HEK293 (cell line): ENCODE results near the gene ANKRD60.
A peak's percentile ranks its signal among the peaks of the same experiment; 100 is the strongest.

Experiments
- CTCF ChIA-PET: fragments of 350-600 bp; formaldehyde crosslinking; extraction: SDS; loops from one replicate; lab custom pipeline; 2021; ENCODE audit warnings: antibody characterized with exemption; lab: Yijun Ruan, JAX
- POLR2A ChIA-PET: fragments of 300-600 bp; formaldehyde crosslinking; extraction: SDS; loops from one replicate; lab custom pipeline; 2020; ENCODE audit warnings: antibody characterized with exemption, inconsistent platforms; lab: Yijun Ruan, JAX
- H3K27ac ChIP-seq: fragments of 200-500 bp; sonication (Bioruptor generic); 2 replicates; pipeline ENCODE4 v1.5.1; 2014; ENCODE audit warnings: low read depth, low read length, control low read depth, inconsistent platforms; ENCODE audit errors: extremely low read depth
- H3K36me3 ChIP-seq, 2 experiments: fragments of 200-500 bp in 1 of 2; sonication (Bioruptor generic) in 1 of 2; 1 replicate in 1 of 2; 2 replicates in 1 of 2; pipeline ENCODE4 v1.5.1; 2014 to 2017; ENCODE audit warnings: inconsistent platforms in 2 of 2, low read length in 2 of 2; ENCODE audit not compliant: control insufficient read depth in 2 of 2, insufficient read depth in 1 of 2
- H3K4me1 ChIP-seq: fragments of 200-500 bp; sonication (Bioruptor generic); 2 replicates; pipeline ENCODE4 v1.5.1; 2014; ENCODE audit warnings: mild to moderate bottlenecking, low read length, inconsistent platforms; ENCODE audit not compliant: control insufficient read depth, insufficient read depth
- H3K4me3 ChIP-seq: 2 replicates; pipeline ENCODE4 v1.5.1; 2011; ENCODE audit warnings: low read depth, mild to moderate bottlenecking, control low read depth, low read length, moderate library complexity
- H3K9me3 ChIP-seq: fragments of 200-500 bp; sonication (Bioruptor generic); 2 replicates; pipeline ENCODE4 v1.5.1; 2014; ENCODE audit warnings: low read depth, low read length, inconsistent platforms; ENCODE audit not compliant: control insufficient read depth, insufficient read depth
- CTCF ChIP-seq: fragments of 450-650 bp; formaldehyde crosslinking; IDR thresholded peaks from 2 replicates; pipeline ENCODE4 v1.5.1; 2016; ENCODE audit warnings: missing biosample characterization, missing genetic modification characterization
- EGR2 ChIP-seq: fragments of 450-650 bp; formaldehyde crosslinking; IDR thresholded peaks from 2 replicates; pipeline ENCODE4 v1.5.1; 2016; ENCODE audit warnings: low read depth, missing biosample characterization, missing genetic modification characterization
- FEZF1 ChIP-seq: fragments of 450-650 bp; formaldehyde crosslinking; IDR thresholded peaks from 2 replicates; pipeline ENCODE4 v1.5.1; 2016; ENCODE audit warnings: missing biosample characterization, missing genetic modification characterization
- RBAK ChIP-seq: fragments of 450-650 bp; formaldehyde crosslinking; IDR thresholded peaks from 2 replicates; pipeline ENCODE4 v1.5.1; 2016; ENCODE audit warnings: missing biosample characterization, missing genetic modification characterization
- SCRT1 ChIP-seq: fragments of 450-650 bp; formaldehyde crosslinking; IDR thresholded peaks from 2 replicates; pipeline ENCODE4 v1.5.1; 2016; ENCODE audit warnings: missing biosample characterization, missing genetic modification characterization, borderline replicate concordance
- SETDB1 ChIP-seq: IDR thresholded peaks from one replicate; pipeline ENCODE4 v1.6.1; 2017; ENCODE audit warnings: mild to moderate bottlenecking, low read length, moderate library complexity, mixed read lengths; ENCODE audit not compliant: insufficient read length
- SP2 ChIP-seq: fragments of 450-650 bp; formaldehyde crosslinking; IDR thresholded peaks from 2 replicates; pipeline ENCODE4 v1.5.1; 2016; ENCODE audit warnings: missing biosample characterization, missing genetic modification characterization
- TCF7L2 ChIP-seq: IDR thresholded peaks from 2 replicates; pipeline ENCODE4 v1.6.1; 2011; ENCODE audit warnings: low read depth, mild to moderate bottlenecking, inconsistent platforms, low read length, moderate library complexity, borderline replicate concordance
- ZBTB48 ChIP-seq: fragments of 450-650 bp; formaldehyde crosslinking; IDR thresholded peaks from 2 replicates; pipeline ENCODE4 v1.5.1; 2016; ENCODE audit warnings: missing biosample characterization, missing genetic modification characterization
- ZBTB7A ChIP-seq: fragments of 450-650 bp; formaldehyde crosslinking; IDR thresholded peaks from 2 replicates; pipeline ENCODE4 v1.5.1; 2016; ENCODE audit warnings: low read depth, missing biosample characterization, missing genetic modification characterization
- ZFHX2 ChIP-seq: fragments of 450-650 bp; formaldehyde crosslinking; conservative IDR thresholded peaks from 2 replicates; pipeline ENCODE4 v1.5.1; 2016; ENCODE audit warnings: missing biosample characterization, missing genetic modification characterization
- ZNF114 ChIP-seq: fragments of 450-650 bp; formaldehyde crosslinking; IDR thresholded peaks from 2 replicates; pipeline ENCODE4 v1.5.0; 2017; ENCODE audit warnings: missing biosample characterization, missing genetic modification characterization
- ZNF211 ChIP-seq: fragments of 450-650 bp; formaldehyde crosslinking; IDR thresholded peaks from 2 replicates; pipeline ENCODE4 v1.5.1; 2016; ENCODE audit warnings: low read depth, missing biosample characterization, missing genetic modification characterization
- ZNF26 ChIP-seq: fragments of 450-650 bp; formaldehyde crosslinking; IDR thresholded peaks from 2 replicates; pipeline ENCODE4 v1.5.1; 2016; ENCODE audit warnings: missing biosample characterization, missing genetic modification characterization
- ZNF266 ChIP-seq: fragments of 450-650 bp; formaldehyde crosslinking; IDR thresholded peaks from 2 replicates; pipeline ENCODE4 v1.5.1; 2016; ENCODE audit warnings: missing biosample characterization, missing genetic modification characterization, low read depth
- ZNF37A ChIP-seq: fragments of 450-650 bp; IDR thresholded peaks from 2 replicates; pipeline ENCODE4 v1.5.1; 2018; ENCODE audit warnings: missing biosample characterization, missing genetic modification characterization
- ZNF48 ChIP-seq: fragments of 450-650 bp; formaldehyde crosslinking; IDR thresholded peaks from 2 replicates; pipeline ENCODE4 v1.5.1; 2016; ENCODE audit warnings: missing biosample characterization, missing genetic modification characterization
- ZNF510 ChIP-seq: fragments of 450-650 bp; formaldehyde crosslinking; IDR thresholded peaks from 2 replicates; pipeline ENCODE4 v1.5.1; 2018; ENCODE audit warnings: mild to moderate bottlenecking, missing genetic modification characterization, missing biosample characterization; ENCODE audit not compliant: insufficient replicate concordance
- ZNF529 ChIP-seq: fragments of 450-650 bp; formaldehyde crosslinking; IDR thresholded peaks from 2 replicates; pipeline ENCODE4 v1.5.1; 2017; ENCODE audit warnings: missing genetic modification characterization, missing biosample characterization; ENCODE audit not compliant: insufficient replicate concordance
- ZNF560 ChIP-seq: fragments of 450-650 bp; formaldehyde crosslinking; IDR thresholded peaks from 2 replicates; pipeline ENCODE4 v1.5.1; 2017; ENCODE audit warnings: missing biosample characterization, missing genetic modification characterization, borderline replicate concordance
- ZNF561 ChIP-seq: fragments of 450-650 bp; IDR thresholded peaks from 2 replicates; pipeline ENCODE4 v1.5.1; 2018; ENCODE audit warnings: missing biosample characterization, missing genetic modification characterization, borderline replicate concordance
- ZNF660 ChIP-seq: fragments of 450-650 bp; IDR thresholded peaks from 2 replicates; pipeline ENCODE4 v1.5.1; 2018; ENCODE audit warnings: missing biosample characterization, mild to moderate bottlenecking, missing genetic modification characterization
- ZNF777 ChIP-seq: fragments of 450-650 bp; formaldehyde crosslinking; IDR thresholded peaks from 2 replicates; pipeline ENCODE4 v1.5.1; 2017; ENCODE audit warnings: missing biosample characterization, missing genetic modification characterization, borderline replicate concordance

The ANKRD60 gene

GRCh38 chr20:58173091-58173490 is 55.4 kb downstream of the ANKRD60 start:
- ChIA-PET POLR2A (no interaction called here), CTCF (interaction anchor here (0.7 kb wide), 1 partner anchor 993 kb away, joined by 3 read pairs; no protein-coding TSS in a partner anchor)
- TF ChIP-seq ZNF37A: no peak
- no peak for TF ChIP-seq ZNF48 (tag by site-specific recombination)
- Histone ChIP-seq H3K4me3 (no peak overlapping the region), H3K4me1 (no peaks in the 10 kb centered on the region), H3K9me3 (no peaks in the 10 kb centered on the region), H3K36me3 (no peaks in the 10 kb centered on the region), H3K27ac (no peak overlapping the region)

GRCh38 chr20:58171796-58172425 is 56.5 kb downstream of the ANKRD60 start:
- Histone ChIP-seq H3K36me3 (no peaks in the 10 kb centered on the region), H3K9me3 (no peaks in the 10 kb centered on the region), H3K27ac (no peak overlapping the region), H3K4me1 (no peaks in the 10 kb centered on the region), H3K4me3 (no peak overlapping the region)
- TF ChIP-seq ZFHX2 (tag by site-specific recombination) (0 out of 2 replicates have a peak, but pooled peaks have one; percentile 26), ZNF560 (no peak), ZNF529 (tag by site-specific recombination) (no peak), SETDB1 (no peak), EGR2 (peak; percentile 77; the same call in 1 of the 2 replicates), ZNF26 (no peak)
- CTCF ChIA-PET: no interaction called here
- POLR2A ChIA-PET: no interaction called here

- ChIA-PET CTCF (interaction anchor here (0.6 to 1.6 kb wide), 4 partner anchors 10 to 615 kb away, joined by 3 to 5 read pairs (median 4); no protein-coding TSS in a partner anchor), POLR2A (no interaction called here)
- no peaks in the 10 kb centered on the region for H3K9me3 ChIP-seq
- H3K4me1 ChIP-seq: no peaks in the 10 kb centered on the region
- H3K36me3 ChIP-seq: no peaks in the 10 kb centered on the region
- H3K4me3 ChIP-seq: no peak overlapping the region
- no peak overlapping the region for H3K27ac ChIP-seq
- no peak for TF ChIP-seq ZNF266
- no peak for TF ChIP-seq CTCF (tag by site-specific recombination)
- TF ChIP-seq RBAK (tag by site-specific recombination): no peak
- no peak for TF ChIP-seq SETDB1
- no peak for TF ChIP-seq SCRT1
- no peak for TF ChIP-seq ZNF561 (tag by site-specific recombination)
- no peak for TF ChIP-seq FEZF1 (tag by site-specific recombination)
Observed at GRCh38 chr20:58169450-58169849, 59.0 kb downstream of the ANKRD60 start.

- H3K4me3 ChIP-seq: no peak overlapping the region
- ChIA-PET POLR2A (no interaction called here), CTCF (interaction anchor here (1.4 to 1.6 kb wide), 2 partner anchors 11 to 14 kb away, joined by 4 to 5 read pairs; no protein-coding TSS in a partner anchor)
- H3K36me3 ChIP-seq: no peaks in the 10 kb centered on the region
- no peaks in the 10 kb centered on the region for H3K4me1 ChIP-seq
- no peaks in the 10 kb centered on the region for H3K9me3 ChIP-seq
- H3K27ac ChIP-seq: no peak overlapping the region
- TF ChIP-seq ZNF660 (tag by site-specific recombination) (no peak), ZNF211 (no peak), CTCF (tag by site-specific recombination) (no peak), SP2 (tag by site-specific recombination) (no peak), SCRT1 (no peak), ZNF114 (no peak), TCF7L2 (no peak), ZBTB48 (tag by site-specific recombination) (no peak), ZNF510 (no peak), EGR2 (no peak), ZNF777 (tag by site-specific recombination) (no peak), ZBTB7A (tag by site-specific recombination) (no peak)
Observed at GRCh38 chr20:58168843-58169242, 59.6 kb downstream of the ANKRD60 start.
